ENCODE results near the gene KLRG1. TPM values are rescaled to one million over a fixed set of nuclear protein-coding genes. Genes with fewer than 3 reads are reported as not detected.

Gene KLRG1
- total and polyA plus RNA-seq, 9 of the 15 experiments (the other 6 are each of a cell fraction or from before 2014, with no cell fraction given): 1.4 to 7.2 (median 2.1) TPM

DNA sequence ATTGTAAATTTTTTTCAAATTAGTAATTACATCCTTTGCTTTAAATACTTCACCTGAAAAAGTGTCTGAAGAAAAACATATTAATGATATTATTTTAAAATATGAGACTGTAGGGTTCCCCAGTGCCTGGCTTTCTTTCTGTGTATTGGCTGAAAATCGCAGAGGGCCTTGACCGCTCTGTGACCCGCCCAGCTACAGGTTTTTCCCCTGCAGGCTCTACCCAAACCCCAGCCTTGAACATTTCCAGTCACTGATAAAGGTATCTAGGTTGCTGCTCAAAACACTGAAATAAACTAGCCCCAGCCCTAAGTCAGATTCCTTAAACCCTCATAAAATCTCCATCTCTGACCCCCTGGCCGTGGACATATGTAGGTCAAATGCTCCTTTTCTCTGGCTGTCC, 11.9 kb downstream of the KLRG1 start:
- Histone ChIP-seq H2AFZ (ENCODE audit: low read depth, low read length) (no peak overlapping the region), H3K9me3 (replicated peaks; ENCODE audit: control insufficient read depth, insufficient read depth, low read depth, low read length) (no peaks in the 10 kb centered on the region), H3K79me2 (ENCODE audit: control insufficient read depth, insufficient read depth, low read length) (no peaks in the 10 kb centered on the region), H3K36me3 (ENCODE audit: control insufficient read depth, insufficient read depth, low read length) (no peaks in the 10 kb centered on the region), H3K9ac (ENCODE audit: insufficient read depth in 1 of 2, low read depth in 2 of 2, low read length in 2 of 2) (no peak overlapping the region), H3K4me1 (replicated peaks in 1 of 2; ENCODE audit: control insufficient read depth in 2 of 2, insufficient read depth in 2 of 2, low read length in 2 of 2) (no peaks in the 10 kb centered on the region; a peak in 1 of 5 replicates), H3K4me2 (ENCODE audit: insufficient read depth, low read length) (no peak overlapping the region), H3K27me3 (ENCODE audit: control insufficient read depth in 2 of 2, insufficient read depth in 2 of 2, low read length in 2 of 2) (no peaks in the 10 kb centered on the region), H4K20me1 (replicated peaks; ENCODE audit: control insufficient read depth, insufficient read depth, low read length) (no peaks in the 10 kb centered on the region), H3K4me3 (no peak overlapping the region), H3K9me1 (ENCODE audit: control insufficient read depth, insufficient read depth, low read length) (no peaks in the 10 kb centered on the region), H3K27ac (ENCODE audit: extremely low read depth, low read depth, low read length) (no peak overlapping the region)
- ChIA-PET POLR2A (no interaction called here), CTCF (ENCODE audit: low intra/inter-chr PET ratio) (no interaction called here)
- peak in 1 of 4 experiments; percentile 12 for DNase-seq (ENCODE audit: extremely low read depth in 1 of 4, low spot score in 3 of 4)
- BruUV-seq (replicated peaks): no TSS peak
- 36% methylated on average over 4 of the region's 4 CpGs for WGBS (ENCODE audit: insufficient coverage, low coverage, missing lambda C conversion rate)
- in situ Hi-C loops (cut with MboI) (no loop called here), intact Hi-C loops (cut with micrococcal nuclease) (no loop called here)
- ATAC-seq: no peak
- no peak for FAIRE-seq
- TF ChIP-seq ZNF436 (CRISPR knock-in tag; IDR thresholded peaks at IDR 0.05): no peak
- TF ChIP-seq, protein P1, sequence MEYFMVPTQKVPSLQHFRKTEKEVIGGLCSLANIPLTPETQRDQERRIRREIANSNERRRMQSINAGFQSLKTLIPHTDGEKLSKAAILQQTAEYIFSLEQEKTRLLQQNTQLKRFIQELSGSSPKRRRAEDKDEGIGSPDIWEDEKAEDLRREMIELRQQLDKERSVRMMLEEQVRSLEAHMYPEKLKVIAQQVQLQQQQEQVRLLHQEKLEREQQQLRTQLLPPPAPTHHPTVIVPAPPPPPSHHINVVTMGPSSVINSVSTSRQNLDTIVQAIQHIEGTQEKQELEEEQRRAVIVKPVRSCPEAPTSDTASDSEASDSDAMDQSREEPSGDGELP (CRISPR knock-in tag; IDR thresholded peaks at IDR 0.05; ENCODE audit: borderline replicate concordance): no peak
- no peak for TF ChIP-seq THRAP3 (IDR thresholded peaks at IDR 0.05; ENCODE audit: borderline replicate concordance)
- TF ChIP-seq BCL6 (CRISPR knock-in tag; IDR thresholded peaks at IDR 0.05): no peak

DNA sequence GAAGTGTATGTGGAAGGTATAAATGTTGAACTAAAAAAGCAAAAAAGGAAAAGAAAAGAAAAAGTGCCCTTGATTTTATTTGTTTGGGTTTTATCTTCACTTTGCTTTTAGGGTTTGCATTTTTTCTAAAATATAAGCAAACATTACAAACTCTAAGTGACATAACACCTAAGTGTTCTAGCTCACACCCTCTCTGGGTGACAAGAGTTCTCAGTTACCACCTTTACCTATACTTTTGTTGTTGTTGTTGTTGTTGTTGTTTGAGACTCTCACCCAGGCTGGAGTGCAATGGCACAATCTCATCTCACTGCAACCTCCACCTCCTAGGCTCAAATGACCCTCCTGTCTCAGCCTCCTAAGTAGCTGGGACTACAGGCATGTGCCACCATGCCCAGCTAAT, 13.0 kb downstream of the KLRG1 start:
- no peak overlapping the region for H3K27ac ChIP-seq (ENCODE audit: extremely low read depth, low read depth, low read length)
- CTCF ChIA-PET (ENCODE audit: low intra/inter-chr PET ratio): no interaction called here
- intact Hi-C loops (cut with micrococcal nuclease): no loop called here
- TF ChIP-seq COPS2 (conservative IDR thresholded peaks at IDR 0.05) (no peak), ZNF316 (IDR thresholded peaks at IDR 0.05) (no peak), KDM5B (IDR thresholded peaks at IDR 0.05; ENCODE audit: insufficient replicate concordance, low read depth, low read length) (no peak), NR4A1 (CRISPR knock-in tag; IDR thresholded peaks at IDR 0.05) (no peak), NR4A1 (tag; IDR thresholded peaks at IDR 0.05) (no peak), HIVEP1 (CRISPR knock-in tag; IDR thresholded peaks at IDR 0.05) (no peak), ZFP36 (IDR thresholded peaks at IDR 0.05; ENCODE audit: low read depth, low read length, partially characterized antibody) (no peak), ZNF695 (CRISPR knock-in tag; IDR thresholded peaks at IDR 0.05) (no peak), KLF10 (CRISPR knock-in tag; IDR thresholded peaks at IDR 0.05) (no peak), POLR2B (IDR thresholded peaks at IDR 0.05; ENCODE audit: low read depth, partially characterized antibody) (no peak), ZNF212 (CRISPR knock-in tag; IDR thresholded peaks at IDR 0.05) (no peak)

More for the DNA sequence above, 13.0 kb downstream of the KLRG1 start:
- Histone ChIP-seq H3K9ac (ENCODE audit: insufficient read depth in 1 of 2, low read depth in 2 of 2, low read length in 2 of 2) (no peak overlapping the region), H3K9me3 (replicated peaks; ENCODE audit: control insufficient read depth, insufficient read depth, low read depth, low read length) (no peaks in the 10 kb centered on the region), H3K27me3 (ENCODE audit: control insufficient read depth in 2 of 2, insufficient read depth in 2 of 2, low read length in 2 of 2) (no peaks in the 10 kb centered on the region), H3K4me3 (no peak overlapping the region), H4K20me1 (replicated peaks; ENCODE audit: control insufficient read depth, insufficient read depth, low read length) (no peaks in the 10 kb centered on the region), H3K79me2 (ENCODE audit: control insufficient read depth, insufficient read depth, low read length) (no peaks in the 10 kb centered on the region), H3K9me1 (ENCODE audit: control insufficient read depth, insufficient read depth, low read length) (no peaks in the 10 kb centered on the region), H3K36me3 (ENCODE audit: control insufficient read depth, insufficient read depth, low read length) (no peaks in the 10 kb centered on the region), H3K4me2 (ENCODE audit: insufficient read depth, low read length) (no peak overlapping the region), H2AFZ (ENCODE audit: low read depth, low read length) (no peak overlapping the region), H3K4me1 (replicated peaks in 1 of 2; ENCODE audit: control insufficient read depth in 2 of 2, insufficient read depth in 2 of 2, low read length in 2 of 2) (no peaks in the 10 kb centered on the region)
- no peak for ATAC-seq
- POLR2A ChIA-PET: no interaction called here
- no peak for DNase-seq (ENCODE audit: extremely low read depth in 1 of 4, low spot score in 3 of 4)
- in situ Hi-C loops (cut with MboI): no loop called here
- no peak for FAIRE-seq
- BruUV-seq (replicated peaks): no TSS peak

Measured in K562 (cell line).